Lower leg skin (tissue), 3 donors: ENCODE results near the gene GSE1.

Experiments
- CTCF ChIP-seq, 3 donors: fragments of 450-650 bp; IDR thresholded peaks; one replicate each; pipeline ENCODE4 v1.5.1; 2016; ENCODE audit warnings: antibody characterized with exemption in 3 of 3, mild to moderate bottlenecking in 3 of 3, moderate library complexity in 2 of 3
- POLR2A ChIP-seq, 2 donors: fragments of 450-650 bp; IDR thresholded peaks; one replicate each; pipeline ENCODE4 v1.6.1; 2016 to 2017; ENCODE audit warnings: antibody characterized with exemption in 2 of 2, mild to moderate bottlenecking in 1 of 2, moderate library complexity in 1 of 2

GRCh38 chr16:85710732-85711131 is 97.6 kb downstream of the GSE1 start:
- TF ChIP-seq CTCF (IDR thresholded peaks at IDR 0.05) (no peak), POLR2A (IDR thresholded peaks at IDR 0.05) (no peak)
